Middle frontal gyrus (tissue), 1 donor: ENCODE results near the gene NKX6-2.

Source experiments
- DNase-seq: peaks from one replicate; pipeline ENCODE4 v3.0.0-alpha.2; 2015; ENCODE audit warnings: low spot score; ENCODE audit errors: extremely low spot score

NKX6-2 gene

DNA sequence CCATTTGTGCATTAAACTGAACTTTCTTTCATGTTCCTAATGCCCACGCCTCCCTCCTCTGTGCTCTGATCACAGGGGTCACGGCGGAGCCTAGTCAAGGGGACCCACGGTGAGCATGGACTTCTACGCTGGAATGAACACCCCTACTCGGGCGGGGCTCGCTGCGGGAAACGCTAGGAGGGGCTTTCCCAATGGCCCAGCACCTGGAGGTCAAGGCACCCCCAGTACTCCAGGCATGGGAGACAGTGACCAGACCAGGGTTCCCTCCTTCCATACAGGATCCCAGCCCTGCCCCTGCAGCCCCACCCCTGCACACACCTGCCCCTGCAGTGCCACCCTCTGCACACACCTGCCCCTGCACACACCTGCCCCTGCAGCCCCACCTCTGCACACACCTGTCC lies 27.1 kb upstream of the NKX6-2 start:
- DNase-seq, result no peak

DNA sequence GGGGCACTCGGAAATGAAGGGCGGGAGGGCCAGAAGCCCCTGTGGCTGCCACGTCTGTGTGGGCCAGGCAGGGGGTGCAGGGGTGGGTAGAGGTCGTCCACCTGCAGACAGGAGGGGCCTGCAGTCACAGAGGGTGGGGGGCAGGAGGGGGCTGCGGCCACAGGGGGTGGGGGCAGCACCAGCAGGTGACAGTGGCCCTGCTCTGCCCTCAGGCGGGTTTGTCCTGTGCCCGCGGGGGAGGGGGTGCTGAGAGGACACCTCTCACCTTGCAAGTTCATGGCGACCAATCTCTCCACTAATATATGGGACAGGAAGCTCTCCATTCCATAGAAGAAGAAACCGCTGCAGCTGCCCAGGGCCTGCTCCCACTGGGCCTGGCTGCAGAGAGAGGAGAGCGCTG lies 26.6 kb upstream of the NKX6-2 start:
- DNase-seq, result no peak

DNA sequence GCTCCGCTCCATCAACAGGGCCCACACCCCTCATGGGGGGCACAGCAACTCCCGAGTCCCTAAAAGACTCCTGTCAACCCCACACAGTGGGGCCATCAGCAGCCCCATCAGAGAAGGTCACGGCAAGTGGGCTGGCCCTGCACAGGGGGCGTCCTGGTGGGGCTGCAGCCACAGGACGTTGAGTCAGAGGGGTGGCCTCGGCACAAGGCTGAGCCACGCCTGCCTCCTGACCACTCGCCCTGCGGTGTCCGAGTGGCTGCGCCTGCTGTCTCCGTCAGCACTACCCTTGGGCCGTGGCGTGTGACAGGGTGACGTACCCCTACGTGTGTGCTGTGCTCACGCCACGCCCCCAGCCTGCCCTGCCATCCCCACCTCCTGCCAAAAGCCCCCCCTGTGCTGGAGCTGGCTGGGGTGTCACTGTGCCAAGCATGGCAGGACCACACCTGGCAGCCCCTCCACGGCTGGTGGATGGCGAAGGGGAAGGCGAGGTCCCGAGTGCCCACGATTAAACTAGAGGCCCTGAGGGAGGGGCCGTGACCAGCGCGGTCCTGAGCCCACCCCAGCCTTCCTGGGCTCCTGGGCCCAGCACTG lies 26.0 kb upstream of the NKX6-2 start:
- DNase-seq, result no peak

DNA sequence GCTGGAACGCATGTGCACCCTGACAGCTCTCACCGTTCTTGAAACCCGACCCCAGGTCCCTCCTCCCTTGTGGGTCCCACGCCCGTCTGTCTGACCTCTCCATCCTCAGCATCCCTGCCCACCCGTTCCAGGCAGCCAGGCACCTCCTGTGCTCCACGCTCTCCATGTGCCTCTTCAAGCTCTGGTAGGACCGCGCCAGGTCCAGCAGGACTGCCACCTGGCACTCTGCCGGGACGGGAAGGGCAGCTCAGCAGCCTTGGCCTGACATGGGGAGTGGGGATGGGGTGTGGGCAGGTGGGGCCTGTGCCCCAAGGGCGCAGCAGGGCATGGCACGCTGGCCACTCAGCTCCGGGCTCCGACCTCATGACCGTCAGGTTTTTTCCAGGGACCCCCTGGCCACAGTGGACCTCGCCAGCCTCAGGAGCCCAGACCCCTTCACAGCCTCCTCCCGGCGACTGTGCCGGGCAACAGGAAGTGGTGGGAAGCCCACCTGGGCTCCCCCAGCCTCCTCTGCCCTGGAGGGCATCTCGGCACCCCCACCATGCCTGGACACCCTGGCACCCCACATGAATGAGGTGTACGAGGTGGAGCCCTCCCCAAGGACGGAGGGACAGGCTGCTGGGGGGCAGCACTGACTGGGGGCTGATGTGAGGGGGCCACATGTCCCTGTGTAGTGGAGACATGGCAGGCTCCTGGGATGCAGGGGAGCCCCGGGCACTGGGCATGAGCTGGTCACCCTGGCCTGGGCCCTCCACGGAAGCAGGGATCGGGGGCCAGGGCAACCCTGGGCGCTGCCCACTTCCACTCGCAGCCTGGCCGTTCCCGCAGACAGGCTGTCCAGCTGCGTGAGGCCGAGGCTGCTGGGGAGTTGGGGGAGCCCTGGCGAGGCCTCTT lies 25.1 kb upstream of the NKX6-2 start:
- DNase-seq, result no peak

DNA sequence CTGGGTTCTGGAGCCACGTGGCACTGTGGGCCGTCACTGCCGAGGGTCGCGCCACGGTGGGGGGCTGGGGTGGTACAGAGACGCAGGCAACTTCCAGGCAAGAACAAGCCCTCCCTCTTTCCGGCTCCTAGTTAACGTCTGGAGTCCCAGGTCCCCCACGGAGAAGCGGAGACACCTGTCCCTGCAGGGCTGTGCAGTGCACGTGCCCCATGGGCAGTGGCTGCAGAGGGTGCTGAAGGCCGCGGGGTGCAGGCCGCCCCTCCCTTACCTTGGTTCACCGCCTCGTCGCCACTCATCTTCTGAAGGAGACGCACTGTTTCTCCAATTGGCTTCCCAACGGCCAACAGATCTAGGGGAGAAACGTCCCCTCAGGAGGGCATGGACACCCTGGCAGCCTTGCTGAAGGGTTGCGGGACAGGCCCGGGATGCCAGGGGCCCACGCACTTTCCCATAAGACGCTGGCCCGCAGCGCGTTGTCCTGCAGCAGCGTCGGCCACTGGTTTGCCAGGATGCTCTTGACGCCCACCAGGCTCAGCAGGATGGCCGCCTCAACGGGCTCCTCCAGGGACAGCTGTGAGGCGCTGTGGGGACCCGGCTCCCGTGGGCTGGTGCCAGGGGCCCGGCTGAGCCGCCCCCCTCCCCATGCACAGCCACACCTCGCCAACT lies 24.3 kb upstream of the NKX6-2 start:
- DNase-seq, result no peak

DNA sequence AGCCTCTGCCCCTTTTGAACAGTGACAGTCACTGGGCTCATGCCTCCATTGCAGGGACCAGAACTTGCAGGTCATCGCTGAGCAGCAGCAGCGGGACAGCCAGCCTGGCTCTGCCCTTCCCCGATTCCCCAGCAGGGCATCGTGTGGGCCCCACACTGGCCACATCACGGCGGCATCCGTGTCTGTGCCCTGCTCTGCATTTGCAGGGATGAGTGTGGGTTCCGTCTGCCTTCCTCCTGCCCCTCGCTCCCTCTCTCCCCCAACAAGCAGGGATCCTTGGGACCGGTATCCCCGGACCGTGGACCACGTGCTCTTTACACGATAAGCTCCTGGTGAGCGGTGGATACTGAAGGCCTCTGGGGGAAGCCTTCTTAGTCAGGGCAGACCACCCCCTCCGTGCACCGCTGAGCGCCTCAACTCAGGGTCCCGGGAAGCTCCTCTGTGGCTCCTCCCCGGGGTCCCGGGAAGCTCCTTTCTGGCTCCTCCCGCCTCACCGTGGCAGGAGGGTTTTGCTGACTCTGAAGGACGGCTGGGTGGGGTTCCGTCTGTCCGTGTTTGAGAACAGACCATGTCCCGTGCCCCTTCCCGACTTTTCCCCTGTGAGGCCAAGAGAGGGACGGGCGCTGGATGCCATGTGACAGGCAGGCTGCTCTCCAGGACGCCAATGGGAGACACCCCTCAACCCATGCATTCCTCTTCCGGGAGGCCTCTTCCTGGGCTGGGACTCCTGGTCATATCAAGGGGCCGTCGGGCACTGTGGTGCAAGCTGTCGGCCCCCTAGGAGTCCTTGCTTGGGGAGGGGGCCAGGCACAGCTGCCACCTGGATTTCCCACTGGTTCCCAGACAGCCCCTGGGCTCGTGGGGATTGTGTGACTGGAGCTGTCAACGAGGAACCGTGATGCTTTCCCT lies 23.5 kb upstream of the NKX6-2 start:
- no peak for DNase-seq

DNA sequence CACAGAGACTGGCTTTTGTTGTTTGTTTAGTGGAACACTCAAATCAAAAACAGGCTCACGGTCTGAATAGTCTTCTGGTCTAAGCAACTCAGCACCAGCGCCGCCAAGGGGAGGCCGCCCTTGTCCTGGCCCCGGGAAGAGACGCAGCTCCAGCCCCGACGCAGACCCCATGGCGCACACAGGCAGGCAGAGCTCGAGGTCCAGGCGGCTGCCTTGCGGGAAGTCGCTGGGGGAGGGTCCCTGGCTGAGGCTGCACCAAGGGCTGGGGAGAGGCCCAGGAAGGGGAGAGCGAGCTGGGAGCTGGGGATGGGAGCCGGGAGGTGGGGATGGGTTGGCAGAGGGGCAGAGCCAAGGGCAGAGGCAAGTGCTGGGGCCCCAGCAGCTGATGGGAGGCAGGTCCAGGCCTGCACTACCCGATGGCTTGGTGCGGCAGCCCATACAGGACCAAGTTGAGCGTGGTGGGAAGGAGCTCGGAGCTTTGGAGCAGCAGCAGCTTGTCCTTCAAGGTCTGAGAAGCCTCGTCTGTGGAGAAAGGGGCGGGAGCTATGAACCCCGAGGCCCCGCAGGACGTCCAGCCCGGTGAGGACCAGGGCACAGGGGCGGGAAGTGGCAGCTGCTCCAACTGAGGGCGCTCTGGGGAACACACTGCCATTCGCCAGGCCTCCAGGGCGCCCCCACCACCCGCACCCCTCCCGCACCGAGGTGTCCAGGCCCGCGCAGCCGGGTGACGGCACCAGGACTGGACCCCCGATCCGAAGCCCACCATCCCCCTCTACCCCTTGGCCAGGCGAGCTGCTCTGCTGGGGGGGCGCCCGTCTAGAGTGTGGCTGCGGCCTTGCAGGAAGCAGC lies 22.7 kb upstream of the NKX6-2 start:
- DNase-seq, result no peak

DNA sequence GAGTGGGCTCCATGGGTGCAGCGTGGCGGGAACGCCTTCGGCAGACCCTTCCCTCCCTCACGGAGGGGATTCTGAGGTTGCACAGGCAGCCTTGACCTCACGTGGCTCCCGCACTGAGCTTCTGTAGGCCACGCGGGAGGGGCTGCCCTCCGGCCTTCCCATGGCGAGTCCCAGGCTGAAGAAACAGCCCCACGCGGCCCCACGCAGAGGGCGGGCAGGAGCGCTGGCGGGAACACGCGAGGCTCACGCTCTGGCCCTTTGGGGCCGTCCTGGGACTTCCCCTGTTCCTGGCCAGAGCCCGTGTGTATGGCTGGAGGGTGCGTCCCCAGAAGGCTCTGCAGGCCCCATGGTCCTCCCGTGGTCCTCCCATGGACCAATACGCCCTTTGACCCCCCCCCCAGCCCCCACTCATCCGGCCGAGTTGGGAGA lies 21.7 kb upstream of the NKX6-2 start:
- no peak for DNase-seq

DNA sequence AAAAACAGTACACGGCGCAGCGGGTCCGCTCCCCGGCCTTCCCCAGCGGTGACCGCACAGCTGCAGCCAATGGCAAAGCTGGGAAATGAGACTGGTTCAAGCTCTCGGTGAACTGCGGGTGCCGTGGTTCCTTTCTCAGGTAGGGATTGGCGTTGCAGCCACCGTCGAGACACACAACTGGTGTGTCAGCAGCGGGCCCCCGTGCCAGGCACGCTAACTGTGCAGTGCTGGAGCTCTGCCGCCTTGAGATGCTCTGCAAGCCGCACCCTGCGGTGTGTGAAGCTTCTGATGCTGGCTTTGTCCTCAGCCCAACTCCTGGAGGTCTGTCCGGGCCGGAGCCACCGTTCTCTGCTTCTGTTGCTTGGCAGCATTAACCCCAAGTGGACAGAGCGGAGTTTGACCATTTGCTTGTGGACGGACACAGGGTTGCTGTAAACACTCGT lies 20.6 kb upstream of the NKX6-2 start:
- DNase-seq, result no peak

DNA sequence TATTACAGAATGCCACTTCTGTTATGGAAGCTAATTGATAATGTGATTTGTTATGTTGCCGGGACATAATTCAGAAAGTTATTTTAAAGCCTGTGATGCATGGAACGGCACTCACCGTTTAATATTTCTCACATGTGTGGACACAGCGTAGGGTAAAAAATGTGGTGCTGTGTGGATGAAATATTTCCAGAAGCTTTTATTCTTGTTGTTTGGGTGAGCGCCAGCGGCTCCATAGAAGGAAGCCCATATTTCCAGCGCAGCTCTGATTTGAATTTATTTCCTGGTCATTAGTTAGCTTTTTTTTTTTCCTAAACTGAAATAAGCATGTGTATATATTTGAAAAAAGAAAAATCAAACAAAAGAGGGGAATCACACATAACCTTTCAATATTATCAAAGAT lies 20.2 kb upstream of the NKX6-2 start:
- no peak for DNase-seq

DNA sequence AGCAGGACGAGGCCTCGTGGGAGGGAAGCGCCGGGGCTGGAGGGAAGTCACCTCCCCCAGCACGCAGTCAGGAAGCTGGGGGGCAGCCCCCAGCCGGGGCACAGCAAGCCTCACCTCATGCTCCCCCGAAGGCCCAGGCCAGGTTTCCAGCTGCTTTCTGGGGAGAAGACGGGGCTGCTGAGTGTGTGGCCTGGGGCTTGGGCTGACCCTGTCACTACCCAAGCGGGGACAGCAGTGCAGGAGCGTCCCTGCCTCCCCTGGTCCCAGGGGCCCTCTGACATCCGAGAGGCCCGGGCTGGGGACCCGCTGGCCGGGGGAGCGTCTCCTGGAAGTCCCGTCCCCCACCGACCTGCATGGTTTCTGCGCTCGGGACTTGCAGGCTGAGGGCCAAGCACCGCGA lies 19.7 kb upstream of the NKX6-2 start:
- no peak for DNase-seq

DNA sequence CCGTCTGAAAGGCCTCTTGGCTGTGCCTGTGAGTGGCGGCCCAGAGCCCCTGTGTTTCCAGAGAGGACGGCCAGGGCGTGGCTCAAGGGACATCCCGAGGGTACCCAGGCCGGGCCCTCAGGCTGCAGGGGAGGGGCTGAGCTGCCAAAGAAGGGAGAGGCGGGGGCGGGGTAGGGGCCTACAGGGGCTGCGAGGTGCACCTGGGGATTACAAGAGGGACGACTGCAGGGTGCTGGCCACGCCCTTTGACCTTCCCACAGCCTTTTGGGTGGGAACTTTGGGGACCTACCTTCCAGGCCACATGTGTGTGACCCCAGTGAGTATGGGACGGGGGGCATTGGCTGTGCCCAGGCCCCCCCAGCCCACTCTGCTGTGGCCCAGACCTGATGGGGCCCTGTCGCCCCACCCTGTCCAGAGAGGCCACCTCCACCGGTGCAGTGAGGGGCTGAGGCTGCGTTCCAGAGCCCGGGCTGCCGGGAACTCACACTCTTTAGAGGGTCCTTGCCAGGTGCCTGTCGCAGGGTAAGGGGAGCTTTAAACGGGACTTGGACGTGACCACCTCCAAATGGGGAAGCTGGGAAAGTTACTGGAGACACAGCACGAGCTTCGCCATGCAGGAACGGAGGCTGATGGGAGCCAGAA lies 19.0 kb upstream of the NKX6-2 start:
- no peak for DNase-seq

DNA sequence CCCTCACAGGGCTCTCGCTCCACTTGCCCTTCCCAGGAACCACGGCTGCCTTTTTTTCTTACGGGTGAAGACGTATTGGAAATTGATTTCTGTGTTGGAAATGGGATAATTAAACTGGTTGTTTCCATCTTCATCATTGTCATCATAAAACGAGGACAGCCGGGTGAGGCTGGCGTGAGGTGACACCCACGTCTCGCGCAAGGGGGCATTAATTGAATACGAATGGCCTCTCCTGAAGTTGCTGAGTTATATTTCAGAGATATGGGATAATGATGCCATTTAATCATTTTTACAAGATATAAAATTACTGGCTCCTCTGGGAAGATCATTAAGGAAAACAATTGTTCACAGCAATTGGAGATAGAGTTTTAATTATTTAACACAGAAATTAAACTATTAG lies 18.3 kb upstream of the NKX6-2 start:
- no peak for DNase-seq

DNA sequence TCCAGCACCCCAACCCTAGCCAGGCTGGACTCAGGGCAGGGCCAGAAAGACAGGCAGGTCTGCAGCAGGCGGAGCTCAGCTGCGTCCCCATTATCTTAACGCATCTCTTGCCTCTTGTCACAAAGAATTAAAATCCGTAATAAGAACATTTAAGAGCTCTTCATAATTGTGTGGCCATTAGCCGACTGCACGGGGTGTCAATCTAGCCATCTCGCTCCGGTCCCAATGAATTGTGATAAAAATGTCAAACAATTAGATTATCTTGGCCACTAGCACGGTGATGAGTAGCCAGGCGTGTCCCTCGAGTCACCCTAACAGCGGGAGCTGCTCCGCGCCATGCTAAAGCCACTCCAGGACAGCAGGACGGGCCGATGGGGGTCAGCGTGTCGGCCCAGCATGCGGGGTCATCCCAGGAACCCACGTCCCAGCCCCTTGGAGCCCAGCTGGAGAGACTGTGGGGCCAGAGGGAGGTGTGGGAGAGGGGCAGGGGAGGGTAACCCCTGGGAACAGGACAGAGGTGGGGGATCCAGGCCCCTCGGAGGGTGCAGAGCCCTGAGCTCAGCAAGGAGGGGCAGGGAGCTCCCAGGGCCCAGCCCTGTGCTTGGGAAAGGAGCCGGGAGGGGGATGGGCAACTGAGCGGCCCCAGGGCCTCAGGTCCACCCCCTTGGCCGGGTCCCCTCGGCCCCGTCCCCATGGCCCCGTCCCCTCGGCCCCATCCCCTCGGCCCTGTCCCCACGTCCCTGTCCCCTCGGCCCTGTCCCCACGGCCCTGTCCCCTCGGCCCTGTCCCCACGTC lies 17.7 kb upstream of the NKX6-2 start:
- DNase-seq, result no peak

DNA sequence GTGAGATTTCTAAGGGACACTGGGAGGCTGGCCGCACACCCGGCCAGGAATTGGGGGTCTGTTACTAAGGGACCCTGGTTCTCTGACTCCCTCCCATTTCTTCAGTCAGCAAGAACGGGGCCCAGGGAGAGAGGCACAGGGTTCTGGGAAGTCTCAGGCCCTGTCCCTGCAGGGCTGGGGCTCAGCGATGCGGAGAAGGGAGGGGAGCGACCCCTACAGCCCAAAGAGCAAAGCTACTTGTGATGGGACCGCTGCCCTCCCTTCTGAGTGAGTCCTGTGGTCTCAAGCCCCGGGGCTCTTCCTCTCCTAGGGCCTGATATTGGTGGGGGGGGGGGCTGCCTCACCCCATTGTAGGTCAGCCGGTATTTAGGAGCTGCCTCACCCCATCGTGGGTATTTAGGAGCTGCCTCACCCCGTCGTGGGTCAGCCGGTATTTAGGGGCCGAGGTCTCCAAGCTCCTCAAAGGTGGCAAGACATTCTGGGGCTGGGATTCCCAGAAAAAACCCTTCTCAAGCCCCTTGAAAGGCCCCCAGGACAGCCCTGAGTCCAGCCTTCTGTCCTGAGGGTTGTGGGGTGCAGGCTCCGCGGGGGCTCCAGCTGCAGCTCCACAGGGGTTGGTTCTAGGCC lies 16.9 kb upstream of the NKX6-2 start:
- DNase-seq, result no peak

DNA sequence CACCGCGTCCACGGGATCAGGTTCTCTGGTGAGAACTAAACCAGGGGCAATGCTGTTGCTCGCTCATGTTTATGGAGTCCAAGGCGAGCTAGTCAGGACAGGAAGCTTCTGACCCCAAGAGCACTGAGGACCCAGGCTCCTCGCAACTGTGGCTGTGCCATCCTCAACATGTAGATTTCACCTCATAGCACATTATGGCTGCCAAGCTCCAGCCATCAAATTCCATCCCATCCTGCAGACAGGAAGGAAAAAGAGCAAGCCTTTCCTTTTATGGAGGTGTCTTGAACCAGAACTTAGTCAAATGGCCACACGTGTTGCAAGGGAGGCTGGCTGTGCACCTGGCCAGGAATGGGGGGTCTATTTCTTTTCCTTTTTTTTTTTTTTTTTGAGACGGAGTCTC lies 16.1 kb upstream of the NKX6-2 start:
- DNase-seq, result no peak

DNA sequence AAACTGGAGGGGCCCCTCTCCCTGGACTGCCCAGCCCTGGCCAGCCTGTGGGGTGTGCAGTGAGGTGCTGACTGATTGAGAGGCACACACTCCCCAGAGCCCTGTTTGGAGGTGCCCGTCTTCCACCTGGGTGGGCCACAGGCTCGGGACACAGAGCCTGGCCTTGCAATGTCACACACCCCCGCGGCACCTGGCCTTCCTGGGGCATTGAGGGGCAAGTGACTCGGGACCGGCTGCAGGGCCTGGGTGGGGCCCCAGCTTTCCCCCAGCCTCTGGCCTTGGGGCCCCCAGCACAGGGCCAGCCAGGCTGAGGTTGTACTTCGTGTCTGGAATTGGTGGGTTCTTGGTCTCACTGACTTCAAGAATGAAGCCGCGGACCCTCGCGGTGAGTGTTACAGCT lies 13.9 kb upstream of the NKX6-2 start:
- no peak for DNase-seq

DNA sequence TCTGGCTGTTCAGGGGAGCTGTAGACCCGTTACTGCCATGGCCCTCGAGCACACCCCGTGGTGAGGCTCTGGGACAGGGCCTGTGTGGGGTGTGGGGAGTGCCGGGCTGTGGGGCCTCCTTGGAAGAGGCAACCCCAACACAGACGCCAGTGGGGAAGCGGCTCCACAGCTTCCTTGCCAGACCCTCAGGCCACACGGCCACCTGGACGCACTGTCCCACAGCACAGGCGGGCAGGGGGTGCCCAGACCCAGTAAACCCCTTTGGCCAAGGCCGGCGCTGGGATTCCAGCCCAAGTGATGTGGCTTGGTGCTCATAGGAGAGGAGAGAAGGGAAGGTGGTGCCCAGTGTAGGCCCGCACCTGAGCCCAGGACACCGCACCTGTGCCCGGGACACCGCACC lies 12.9 kb upstream of the NKX6-2 start:
- DNase-seq, result no peak

DNA sequence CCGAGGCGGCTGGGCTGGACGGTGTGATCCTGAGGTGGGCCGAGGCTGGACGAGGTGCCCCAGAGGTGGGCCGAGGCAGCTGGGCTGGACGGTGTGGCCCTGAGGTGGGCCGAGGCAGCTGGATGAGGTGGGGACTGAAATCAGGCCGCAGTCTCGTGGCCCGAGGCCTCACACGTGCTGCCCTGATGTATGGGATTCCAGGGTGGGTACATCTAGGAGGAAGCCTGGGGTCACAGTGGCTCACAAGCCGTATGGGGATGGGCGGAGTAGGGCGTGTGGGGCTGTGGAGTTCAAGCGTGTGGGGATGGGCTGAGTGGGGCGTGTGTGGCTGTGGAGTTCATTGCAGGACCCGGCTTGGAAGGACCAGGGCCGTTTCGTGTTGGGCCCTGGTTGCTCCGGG lies 12.5 kb upstream of the NKX6-2 start:
- DNase-seq, result no peak
